GM18499 (cell line): ENCODE results near the gene ZC3H8.

ENCODE experiments used
- ATAC-seq: cut with Tn5 transposase; IDR thresholded peaks from one replicate; pipeline ENCODE4 v1.9.1; 2021; ENCODE audit warnings: moderate number of reproducible peaks; ENCODE audit not compliant: insufficient read depth, unreplicated experiment

Gene ZC3H8

DNA sequence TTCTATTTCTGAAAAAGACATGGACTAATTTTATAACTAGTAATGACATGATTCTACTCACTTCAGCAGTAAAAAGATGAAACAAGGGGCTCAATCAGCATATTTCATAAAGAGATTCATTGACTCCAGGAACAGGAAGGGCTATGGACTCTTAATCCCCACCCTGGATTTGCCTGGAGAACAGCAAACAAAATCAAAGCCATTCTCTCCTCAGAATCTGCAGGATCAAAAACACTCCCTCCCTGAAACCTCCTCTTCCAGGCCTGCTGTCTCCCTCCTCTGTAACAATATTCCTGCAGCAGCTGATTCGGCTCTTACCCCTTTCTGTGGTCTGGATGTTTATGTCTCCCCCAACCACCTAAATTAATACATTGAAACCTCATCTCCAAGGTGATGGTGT lies 57.0 kb downstream of the ZC3H8 start:
- ATAC-seq: no peak

DNA sequence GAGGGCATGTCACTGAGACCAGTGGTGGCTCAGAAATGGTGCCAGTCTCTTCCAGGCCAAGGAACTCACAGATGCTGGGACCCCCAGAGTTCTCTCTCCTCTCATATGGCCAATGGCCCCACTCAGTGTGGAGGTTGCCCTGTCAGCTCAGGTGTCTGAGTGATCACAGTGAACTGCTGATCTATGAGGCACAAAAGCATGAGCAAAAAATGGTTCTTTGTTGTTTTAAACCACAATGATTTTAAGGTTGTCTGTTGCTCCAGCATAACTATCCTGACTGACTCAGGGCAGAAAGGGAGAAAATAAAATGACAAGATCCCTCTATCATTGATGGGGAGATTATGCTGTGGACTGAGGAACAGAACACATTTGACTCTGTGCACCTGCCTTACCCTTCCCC lies 58.9 kb downstream of the ZC3H8 start:
- no peak for ATAC-seq

DNA sequence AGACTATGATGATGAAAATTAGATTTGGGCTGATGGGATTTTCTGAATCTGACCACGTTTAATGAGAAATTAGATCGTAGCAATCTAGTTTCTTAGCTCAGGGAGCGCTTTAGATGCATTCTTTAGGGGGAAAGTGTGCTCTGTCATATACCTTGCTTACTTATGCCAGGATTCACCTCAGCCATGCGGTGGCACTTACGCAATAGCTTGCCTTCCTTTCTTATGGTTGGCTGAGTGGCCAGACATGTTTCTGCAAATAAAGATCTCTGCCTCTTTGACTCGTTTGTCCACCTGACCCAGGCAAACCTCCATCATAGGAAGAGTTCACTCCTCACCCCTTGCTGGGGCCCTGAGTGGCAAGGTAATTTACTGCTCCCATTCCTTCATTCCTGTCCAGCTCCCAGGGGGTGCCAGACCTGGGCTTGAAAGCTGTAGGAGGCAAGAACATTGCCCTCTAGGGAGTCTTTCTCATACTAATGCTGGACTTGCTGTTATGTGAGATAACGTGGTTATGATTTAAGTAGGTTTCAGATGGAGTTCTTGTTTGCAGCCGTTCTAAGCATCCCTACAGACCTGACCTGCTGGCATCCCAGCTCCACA lies 59.6 kb downstream of the ZC3H8 start:
- no peak for ATAC-seq

DNA sequence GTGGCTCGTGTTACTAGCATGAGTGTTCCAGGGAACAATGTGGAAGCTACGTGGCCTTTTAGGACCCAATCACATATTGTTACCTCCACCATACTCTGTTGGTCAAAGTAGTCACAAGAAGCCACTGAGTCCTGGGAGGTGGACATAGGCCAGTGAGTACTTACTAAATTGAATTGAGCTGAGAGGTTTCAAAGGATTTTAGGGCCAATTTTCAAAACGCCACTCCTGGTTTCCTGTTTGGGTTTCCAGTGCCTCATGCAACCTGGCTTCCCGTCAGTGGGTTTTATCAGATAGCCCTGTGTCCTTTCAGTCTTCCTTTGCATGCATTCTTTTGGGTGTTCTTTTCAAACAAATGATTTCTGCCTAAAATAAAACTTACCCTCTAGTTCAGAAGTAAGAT lies 60.4 kb downstream of the ZC3H8 start:
- no peak for ATAC-seq

DNA sequence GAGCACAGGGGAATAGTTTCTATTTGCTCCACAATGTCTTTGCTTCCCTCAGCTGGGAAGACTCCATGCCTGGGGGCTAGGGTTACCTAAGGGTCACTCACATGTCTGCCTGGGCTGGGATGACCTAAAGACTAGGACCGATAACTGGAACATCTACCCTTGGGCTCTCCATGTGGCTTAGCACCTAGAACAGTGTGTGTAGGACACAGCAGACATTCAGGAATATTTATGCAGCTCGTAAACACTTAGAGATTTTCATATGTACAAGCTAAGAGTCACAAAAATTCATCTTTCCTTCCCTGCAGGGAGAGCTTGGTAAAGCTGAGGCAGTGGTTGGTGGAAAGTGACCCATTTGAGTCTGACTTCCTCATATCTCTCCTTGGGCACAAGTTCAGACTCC lies 60.8 kb downstream of the ZC3H8 start:
- no peak for ATAC-seq

DNA sequence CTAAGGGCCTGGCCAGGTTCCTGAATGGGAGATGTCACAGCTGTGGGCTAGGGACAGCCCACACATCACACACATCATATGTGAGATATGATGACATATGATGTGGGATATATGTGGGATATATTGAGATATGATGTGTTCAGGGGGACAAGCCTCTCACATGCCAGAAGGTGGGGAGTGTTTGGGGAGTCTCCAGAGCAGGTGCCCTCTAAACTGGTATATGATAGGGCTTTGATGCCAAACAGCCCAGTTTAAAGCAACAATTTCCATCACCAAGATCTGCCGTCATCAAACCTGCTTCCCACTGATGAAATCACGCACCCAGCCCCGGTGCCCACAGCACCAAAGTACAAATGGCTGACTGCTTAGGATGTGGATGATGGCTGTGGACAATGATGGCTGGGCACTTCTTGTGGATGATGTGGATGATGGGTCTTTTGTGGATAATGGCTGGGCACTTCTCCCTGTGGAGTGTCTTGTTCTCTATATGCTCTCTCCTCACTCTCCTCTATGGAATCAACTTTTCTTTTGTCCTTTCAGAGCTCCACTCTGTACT lies 65.8 kb downstream of the ZC3H8 start:
- ATAC-seq: no peak

DNA sequence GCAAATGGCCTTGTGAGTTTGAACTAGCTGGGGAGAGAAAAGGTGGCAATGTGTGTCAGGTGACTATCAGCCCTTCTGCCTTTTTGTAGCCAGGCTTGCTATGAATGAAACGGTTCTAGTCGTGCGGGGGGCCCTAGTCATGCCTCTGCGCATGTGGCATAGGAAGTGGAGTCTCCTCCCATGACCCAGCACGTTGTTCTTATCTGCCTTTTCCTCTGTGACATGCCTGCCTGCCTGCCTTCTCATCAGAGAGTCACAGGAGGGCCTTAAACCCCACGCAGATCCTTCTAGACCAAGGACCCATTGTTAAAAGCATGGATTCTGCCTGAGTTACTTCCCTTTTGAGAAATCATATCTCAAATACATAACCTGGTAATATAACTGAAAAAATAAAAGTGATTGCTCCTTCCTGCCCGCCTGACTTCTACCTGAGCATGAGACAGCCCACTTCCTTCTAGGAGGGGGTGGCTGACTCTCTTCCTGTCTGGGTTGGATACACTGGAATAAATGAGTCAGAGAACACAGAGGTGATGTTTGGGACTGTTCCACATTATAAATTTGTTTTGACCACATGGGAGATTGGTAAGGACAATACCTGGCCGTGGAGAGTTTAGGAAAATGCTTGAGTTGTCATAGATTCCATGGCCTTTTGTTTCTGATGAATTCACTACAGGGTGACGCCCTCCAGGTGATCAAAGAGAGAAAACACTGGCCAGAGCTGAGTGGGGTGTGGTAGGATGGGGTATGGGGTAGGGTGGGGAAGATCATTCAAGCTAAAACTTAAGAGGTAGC lies 66.8 kb downstream of the ZC3H8 start:
- no peak for ATAC-seq

DNA sequence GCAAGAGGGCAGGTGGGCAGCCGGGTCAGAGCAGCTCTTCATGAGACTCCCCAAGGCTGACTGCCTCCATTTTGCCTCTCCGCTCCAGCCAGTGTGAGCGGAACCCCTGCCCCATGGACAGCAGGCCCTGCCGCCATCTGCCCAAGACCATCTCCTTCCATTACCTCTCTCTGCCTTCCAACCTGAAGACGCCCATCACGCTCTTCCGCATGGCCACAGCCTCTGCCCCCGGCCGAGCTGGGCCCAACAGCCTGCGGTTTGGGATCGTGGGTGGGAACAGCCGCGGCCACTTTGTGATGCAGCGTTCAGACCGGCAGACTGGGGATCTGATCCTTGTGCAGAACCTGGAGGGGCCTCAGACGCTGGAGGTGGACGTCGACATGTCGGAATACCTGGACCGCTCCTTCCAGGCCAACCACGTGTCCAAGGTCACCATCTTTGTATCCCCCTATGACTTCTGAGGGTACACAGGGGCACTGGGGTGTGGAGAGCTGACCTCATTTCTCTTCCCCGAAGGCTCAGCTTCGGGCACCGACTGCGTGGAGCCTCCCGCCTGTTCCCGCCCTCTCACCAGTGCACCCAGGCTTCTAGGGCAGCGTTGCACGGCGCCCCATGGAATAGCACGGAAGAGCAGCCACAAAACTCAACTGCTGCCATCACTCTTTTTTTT lies 67.7 kb downstream of the ZC3H8 start:
- ATAC-seq: no peak

DNA sequence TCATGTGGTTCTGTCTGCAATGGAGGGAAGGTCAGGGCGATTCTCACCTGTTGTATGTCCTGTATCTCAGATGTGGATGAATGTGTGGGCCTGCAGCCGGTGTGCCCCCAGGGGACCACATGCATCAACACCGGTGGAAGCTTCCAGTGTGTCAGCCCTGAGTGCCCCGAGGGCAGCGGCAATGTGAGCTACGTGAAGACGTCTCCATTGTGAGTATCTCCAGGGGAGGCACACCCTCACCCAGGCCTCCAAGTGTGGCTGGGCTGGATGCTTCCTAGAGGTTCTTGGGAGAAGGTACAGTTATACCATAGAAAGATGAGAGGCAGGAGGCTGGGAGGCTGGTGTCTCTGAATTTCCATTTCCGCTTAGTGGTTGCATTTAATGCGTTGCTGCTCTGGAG lies 69.7 kb downstream of the ZC3H8 start:
- no peak for ATAC-seq

DNA sequence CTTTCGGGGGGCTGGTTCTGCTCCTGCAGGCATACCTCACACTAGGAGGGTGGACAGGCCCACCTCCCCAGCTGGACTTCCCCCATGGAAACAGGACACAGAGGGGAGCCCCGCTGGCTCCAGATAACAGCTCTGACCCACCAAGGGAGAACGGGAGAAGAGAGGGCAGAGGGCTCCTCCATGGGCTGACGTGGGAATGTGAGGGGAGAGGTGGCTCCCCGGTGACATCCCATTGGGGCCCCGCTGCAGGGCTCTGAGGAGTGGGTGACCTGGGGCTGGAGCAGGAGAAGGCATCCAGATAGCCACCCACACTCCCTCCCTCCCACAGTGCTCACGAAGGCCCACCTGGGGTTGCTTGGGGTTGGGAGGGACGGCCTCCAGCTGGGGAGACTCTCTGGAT lies 70.7 kb downstream of the ZC3H8 start:
- ATAC-seq: no peak

DNA sequence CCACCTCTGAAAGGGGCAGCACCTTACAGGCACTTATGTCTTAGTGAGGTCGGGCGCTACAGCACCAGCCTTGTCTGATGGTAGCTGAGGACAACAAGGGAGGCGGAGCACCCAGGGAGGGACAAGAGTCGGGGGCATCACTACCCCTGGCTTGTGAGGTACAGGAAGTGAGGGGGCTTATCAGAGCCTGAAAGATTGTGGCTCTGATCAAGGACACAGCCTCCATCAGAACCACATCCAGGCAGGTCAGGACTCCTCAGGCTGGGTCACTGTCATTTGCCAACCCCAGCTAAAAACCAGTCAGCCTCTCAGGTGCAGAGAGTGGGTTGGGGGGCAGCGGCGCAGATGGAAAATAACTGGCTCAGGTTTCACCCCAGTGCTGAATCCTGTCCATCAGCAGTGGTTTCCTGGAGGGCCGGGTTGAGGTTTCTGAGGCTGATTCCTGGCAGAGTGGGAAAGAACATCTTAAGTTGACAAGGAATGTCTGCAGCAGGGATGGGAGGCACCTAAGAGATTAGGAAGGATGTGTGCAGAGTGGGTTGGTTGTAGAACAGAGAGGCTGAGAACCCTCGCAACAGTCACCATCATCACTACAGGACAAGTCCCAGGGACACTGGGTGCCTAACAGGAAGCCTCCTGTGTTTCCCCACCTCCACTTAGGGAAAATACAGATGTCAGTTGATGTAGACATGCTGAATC lies 71.4 kb downstream of the ZC3H8 start:
- no peak for ATAC-seq

DNA sequence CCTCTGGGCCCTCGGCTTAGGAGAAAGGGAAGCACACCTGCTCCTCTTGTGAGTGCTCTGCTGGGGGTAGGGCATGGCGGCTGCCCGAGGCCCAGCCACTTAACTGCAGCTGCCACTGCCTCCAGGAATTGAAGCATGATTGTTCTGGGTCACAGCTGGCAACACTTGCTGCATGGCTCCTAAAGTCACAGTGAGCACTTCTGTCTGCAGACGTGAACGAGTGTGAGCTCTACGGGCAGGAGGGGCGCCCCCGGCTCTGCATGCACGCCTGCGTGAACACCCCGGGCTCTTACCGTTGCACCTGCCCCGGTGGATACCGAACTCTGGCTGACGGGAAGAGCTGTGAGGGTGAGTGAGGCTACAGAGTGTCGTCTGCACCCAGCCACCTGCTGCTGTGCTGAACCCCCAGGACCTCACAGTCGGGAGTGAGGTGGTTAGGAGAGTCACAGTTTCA lies 72.2 kb downstream of the ZC3H8 start:
- no peak for ATAC-seq

DNA sequence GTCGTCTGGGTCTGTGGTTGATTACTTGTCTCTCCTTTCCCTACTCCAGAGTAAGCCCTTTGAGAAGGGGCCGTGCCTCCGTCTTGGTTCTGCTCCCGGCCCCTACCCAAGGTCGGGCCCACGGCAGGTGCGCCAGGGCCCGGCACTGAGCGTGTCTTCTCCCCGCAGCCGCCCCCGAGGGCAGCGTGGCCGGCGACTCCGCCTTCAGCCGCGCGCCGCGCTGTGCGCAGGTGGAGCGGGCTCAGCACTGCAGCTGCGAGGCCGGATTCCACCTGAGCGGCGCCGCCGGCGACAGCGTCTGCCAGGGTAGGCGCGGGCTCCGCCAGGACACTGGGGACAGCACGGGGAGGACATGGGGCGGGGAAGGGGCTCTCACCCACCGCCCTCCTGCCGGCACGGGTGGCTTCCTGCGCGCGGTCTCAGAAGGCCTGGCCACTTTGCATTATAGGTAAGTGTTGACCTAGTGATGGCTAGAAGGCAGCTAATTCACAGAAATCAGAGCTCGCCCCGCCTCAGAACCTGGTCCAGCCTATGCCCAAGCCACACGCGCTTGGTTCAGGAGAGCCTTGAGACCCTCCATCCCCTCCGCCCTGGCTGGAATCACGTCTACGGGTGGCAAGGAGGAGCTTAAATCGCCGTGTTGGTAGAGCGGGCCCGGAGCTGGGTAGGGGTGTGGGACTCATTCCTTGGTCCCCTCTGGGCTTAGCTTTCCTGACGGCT lies 73.1 kb downstream of the ZC3H8 start:
- ATAC-seq: no peak

DNA sequence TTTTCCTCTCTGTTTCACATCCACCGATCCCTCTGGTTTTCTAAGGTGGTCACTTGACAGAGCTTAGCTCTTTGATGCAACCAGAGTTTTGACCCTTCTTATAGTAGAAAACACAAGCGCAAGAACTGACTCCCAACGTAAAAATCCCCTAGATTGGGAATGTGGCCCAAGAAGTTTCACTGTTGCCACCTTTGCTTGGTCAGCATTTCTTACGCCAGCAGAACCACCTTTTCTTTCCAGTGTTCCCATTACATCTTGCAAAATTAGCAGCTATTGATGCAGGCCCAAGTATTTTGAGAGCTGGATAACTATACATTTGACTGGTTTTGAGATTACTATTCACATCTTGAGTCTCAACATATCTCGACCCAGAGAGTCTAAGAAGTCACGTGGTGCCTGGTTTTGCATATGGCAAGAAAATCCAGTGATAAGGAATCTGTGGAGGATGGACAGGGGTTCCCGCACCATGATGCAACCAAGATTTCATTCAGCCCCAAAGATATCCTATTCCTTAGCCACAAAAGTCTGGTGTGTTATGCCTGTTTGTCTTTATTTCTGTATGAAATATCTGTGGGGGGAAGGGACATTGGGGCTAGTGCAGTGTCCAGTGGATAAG lies 78.8 kb downstream of the ZC3H8 start:
- ATAC-seq: no peak

DNA sequence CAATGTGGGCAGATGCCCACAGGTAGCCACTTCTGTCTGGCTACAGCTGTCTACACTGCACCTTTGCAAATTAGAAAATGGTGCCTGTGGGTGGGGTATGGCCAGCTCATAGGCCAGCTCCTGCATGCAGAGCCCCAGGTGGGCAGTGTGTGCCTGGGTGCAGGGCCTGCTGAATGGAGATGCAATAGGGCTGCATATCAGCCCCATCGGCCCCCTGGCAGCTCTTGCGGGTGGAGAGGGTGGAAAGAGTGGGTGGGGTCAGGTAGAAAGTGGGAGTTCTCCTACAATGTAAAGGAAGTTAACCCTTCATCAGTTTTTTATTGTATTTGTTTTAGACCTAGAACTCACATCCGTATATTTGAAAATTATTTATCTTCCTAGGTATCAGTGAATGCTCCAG lies 79.5 kb downstream of the ZC3H8 start:
- ATAC-seq: no peak

DNA sequence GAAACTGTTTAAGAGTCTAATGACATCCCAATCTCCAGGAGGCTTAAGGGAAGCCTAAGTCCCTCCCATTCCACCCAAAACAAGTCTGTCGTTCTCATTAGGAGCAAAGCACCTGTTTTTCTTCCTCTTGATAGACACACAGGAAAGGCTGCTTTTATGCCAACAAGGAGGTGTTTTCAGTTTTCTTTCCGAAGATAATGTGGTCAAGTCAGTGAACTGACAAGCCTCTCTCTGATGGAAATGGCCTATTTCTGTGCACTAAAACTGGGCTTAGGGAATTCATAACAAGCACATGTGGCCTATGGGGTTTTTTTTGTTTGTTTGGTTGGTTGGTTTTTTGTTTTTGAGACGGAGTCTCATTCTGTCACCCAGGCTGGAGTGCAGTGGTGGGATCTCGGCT lies 80.5 kb downstream of the ZC3H8 start:
- no peak for ATAC-seq

DNA sequence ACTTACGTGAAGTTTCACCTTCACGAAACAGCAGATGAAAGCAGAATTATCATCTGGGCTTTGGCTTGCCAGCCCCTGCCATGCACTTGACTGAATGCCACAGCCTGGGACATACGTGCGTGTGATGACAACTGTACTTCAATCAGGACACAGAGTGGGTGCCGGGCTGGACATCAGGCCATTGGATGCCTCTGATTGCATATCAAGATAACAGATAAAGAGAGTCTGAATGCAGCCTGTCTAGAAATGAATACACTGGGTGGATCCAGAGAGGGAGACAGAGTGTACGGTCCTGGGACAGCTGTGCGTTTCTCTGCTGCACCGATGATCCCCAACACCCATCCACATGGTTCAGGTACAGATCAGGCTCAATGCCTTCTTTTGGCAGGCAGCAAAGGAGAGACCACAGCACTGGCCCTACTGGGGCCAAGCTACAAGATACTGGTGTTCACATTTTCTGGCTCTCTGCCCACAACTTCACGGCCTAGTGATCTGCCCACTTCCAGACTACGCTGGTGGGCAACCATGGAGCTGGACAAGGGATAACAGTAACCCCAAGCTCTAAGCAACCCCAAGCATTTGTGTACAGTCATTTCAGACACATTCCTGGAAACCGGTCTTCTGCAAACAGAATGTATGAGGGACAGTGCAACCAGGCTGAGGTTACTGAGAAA lies 81.1 kb downstream of the ZC3H8 start:
- ATAC-seq: no peak

DNA sequence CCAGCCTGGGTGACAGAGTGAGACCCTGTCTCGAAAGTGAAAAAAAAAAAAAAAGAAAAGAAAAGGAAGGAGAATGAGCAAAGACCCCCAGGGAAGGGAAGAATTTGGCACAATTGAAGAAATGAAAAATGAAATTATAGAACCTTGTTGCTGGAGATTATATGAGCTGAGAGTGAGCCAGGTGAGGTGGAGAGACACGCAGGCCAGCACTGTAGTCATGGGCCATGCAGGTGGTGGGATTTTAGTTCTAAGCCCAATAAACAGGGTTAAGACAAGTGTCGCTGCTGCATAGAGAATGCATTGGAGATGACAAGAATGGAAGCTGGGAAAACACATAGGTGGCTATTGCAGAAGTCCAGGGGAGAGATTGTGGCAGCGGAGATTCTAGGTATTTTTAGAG lies 84.3 kb downstream of the ZC3H8 start:
- ATAC-seq: no peak
